ENCODE measurements around the gene TTLL6. TPM values are rescaled to one million over a fixed set of nuclear protein-coding genes. Genes with fewer than 3 reads are reported as not detected.

TTLL6 gene
- total and polyA plus RNA-seq, 2 donors (not counting 3 experiments of a cell fraction or from before 2014, with no cell fraction given) = not detected

- TF ChIP-seq POLR2AphosphoS5 (IDR thresholded peaks at IDR 0.05; ENCODE audit: insufficient read depth, low read depth, low read length) (no peak), MYC (IDR thresholded peaks at IDR 0.05; ENCODE audit: low read depth, low read length) (no peak), EZH2 (IDR thresholded peaks at IDR 0.05; ENCODE audit: borderline replicate concordance, low read depth, low read length, severe bottlenecking) (no peak), JUN (IDR thresholded peaks at IDR 0.05; ENCODE audit: borderline replicate concordance, insufficient read depth, insufficient read length, low read depth) (no peak), POLR2A (IDR thresholded peaks at IDR 0.05; ENCODE audit: low read depth, low read length) (no peak), GATA2 (IDR thresholded peaks at IDR 0.05; ENCODE audit: insufficient read depth, insufficient read length, low read depth, low read length) (no peak), MAX (IDR thresholded peaks at IDR 0.05; ENCODE audit: insufficient read depth, insufficient read length) (no peak), FOS (IDR thresholded peaks at IDR 0.05; ENCODE audit: borderline replicate concordance, insufficient read depth, low read length) (no peak), CTCF (IDR thresholded peaks at IDR 0.05; ENCODE audit: extremely low read depth in 1 of 2, insufficient read depth in 1 of 2, low read depth in 1 of 2, low read length in 2 of 2) (no peak)
- no TSS peak for BruUV-seq (replicated peaks)
- H3K27me3 ChIP-seq (ENCODE audit: control insufficient read depth in 2 of 2, insufficient read depth in 2 of 2, low read length in 2 of 2) = peaks cover 92 to 97% of the 10 kb centered on the region in 2 experiments
- H3K27ac ChIP-seq (ENCODE audit: insufficient read depth, low read depth, low read length) = no peak overlapping the region
- no peaks in the 10 kb centered on the region for H3K4me1 ChIP-seq (ENCODE audit: control insufficient read depth, extremely low read depth, insufficient read depth, low read length)
- DNase-seq (ENCODE audit: low read depth, low spot score) = no peak
- H3K9me3 ChIP-seq (replicated peaks; ENCODE audit: control insufficient read depth, insufficient read depth, low read length) = no peaks in the 10 kb centered on the region
- H4K20me1 ChIP-seq (replicated peaks; ENCODE audit: control insufficient read depth, extremely low read depth, insufficient read depth, low read length) = no peaks in the 10 kb centered on the region
- no peak overlapping the region for H3K4me2 ChIP-seq (ENCODE audit: insufficient read depth, low read length)
- dilution Hi-C loops (cut with MboI; ENCODE audit: extremely low pct_ligation_motif_present, low sequenced_read_pairs) (no loop called here), intact Hi-C loops (cut with micrococcal nuclease) (no loop called here)
- H3K4me3 ChIP-seq (replicated peaks in 1 of 3; ENCODE audit: insufficient read depth in 1 of 3, low read depth in 1 of 3, low read length in 3 of 3) = no peak overlapping the region
- no peak overlapping the region for H3K9ac ChIP-seq (replicated peaks; ENCODE audit: extremely low read depth, insufficient read depth, low read length)
- no peak for FAIRE-seq
- ChIA-PET POLR2A (no interaction called here), CTCF (interaction anchor here (1.3 to 7.5 kb wide), 4 partner anchors 22 to 148 kb away, joined by 6 to 312 read pairs (median 92); no protein-coding TSS in a partner anchor)
- no peaks in the 10 kb centered on the region for H3K9me1 ChIP-seq (replicated peaks; ENCODE audit: control insufficient read depth, extremely low read depth, insufficient read depth, low read length)
- no peaks in the 10 kb centered on the region for H3K79me2 ChIP-seq (ENCODE audit: control insufficient read depth, insufficient read depth, low read length)
- H3K36me3 ChIP-seq (ENCODE audit: control insufficient read depth in 2 of 2, extremely low read depth in 1 of 2, insufficient read depth in 2 of 2, low read length in 2 of 2) = no peaks in the 10 kb centered on the region
- H2AFZ ChIP-seq (ENCODE audit: low read depth, low read length) = no peak overlapping the region
Observed at GRCh38 chr17:48729335-48730239, 87.4 kb downstream of the TTLL6 start.
